AG04449 (cell line): ENCODE results near the gene BAHCC1.
A peak's percentile ranks its signal among the peaks of the same experiment; 100 is the strongest.

Source experiments
- CTCF ChIA-PET: fragments of 350-600 bp; formaldehyde crosslinking; extraction: SDS; loops from one replicate; lab custom pipeline; 2021; ENCODE audit warnings: antibody characterized with exemption; lab: Yijun Ruan, JAX
- POLR2A ChIA-PET: fragments of 400-600, 350-600 bp; formaldehyde crosslinking; extraction: SDS; loops from one replicate; lab custom pipeline; 2020; ENCODE audit warnings: antibody characterized with exemption, inconsistent platforms; lab: Yijun Ruan, JAX
- DNase-seq: peaks from one replicate; pipeline ENCODE4 v3.0.0-alpha.2; 2010; ENCODE audit warnings: low read depth, low spot score
- H3K4me3 ChIP-seq: 2 replicates; pipeline ENCODE4 v1.5.1; 2011; ENCODE audit warnings: low read depth, mild to moderate bottlenecking, control low read depth, low read length
- CTCF ChIP-seq: IDR thresholded peaks from one replicate; pipeline ENCODE4 v1.5.1; 2011; ENCODE audit warnings: mild to moderate bottlenecking, moderate library complexity, low read length, control low read depth, inconsistent platforms; ENCODE audit not compliant: insufficient read depth; ENCODE audit errors: missing control alignments

Gene BAHCC1

GRCh38 chr17:81391936-81392908, 3.0 kb upstream of the BAHCC1 start:
- POLR2A ChIA-PET, result interaction anchor here (0.9 to 1.3 kb wide), 4 partner anchors 9 to 63 kb away, joined by 3 to 5 read pairs (median 4); no protein-coding TSS in a partner anchor
- no peak for TF ChIP-seq CTCF
- CTCF ChIA-PET, result interaction anchor here (0.6 to 2.2 kb wide), 15 partner anchors 9 to 139 kb away, joined by 3 to 13 read pairs (median 3); no protein-coding TSS in a partner anchor
- no peak for DNase-seq
- peak overlapping the region; percentile 60 for H3K4me3 ChIP-seq

GRCh38 chr17:81392909-81393654, 2.2 kb upstream of the BAHCC1 start:
- CTCF ChIA-PET, result interaction anchor here (0.6 to 4.7 kb wide), 14 partner anchors 9 to 139 kb away, joined by 3 to 24 read pairs (median 3); no protein-coding TSS in a partner anchor

GRCh38 chr17:81393684-81394376, 1.4 kb upstream of the BAHCC1 start:
- TF ChIP-seq CTCF, result peak; percentile 6
- POLR2A ChIA-PET, result interaction anchor here (0.7 to 1.9 kb wide), 4 partner anchors 11 to 311 kb away, joined by 3 to 18 read pairs (median 3); no protein-coding TSS in a partner anchor
- peak overlapping the region; percentile 60 for H3K4me3 ChIP-seq
- CTCF ChIA-PET, result interaction anchor here (0.6 to 4.7 kb wide), 6 partner anchors 36 to 140 kb away, joined by 3 to 24 read pairs (median 5); no protein-coding TSS in a partner anchor
- DNase-seq, result peak; percentile 95

More at GRCh38 chr17:81392909-81393654, 2.2 kb upstream of the BAHCC1 start:
- TF ChIP-seq CTCF, result no peak
- H3K4me3 ChIP-seq, result peak overlapping the region; percentile 60
- no peak for DNase-seq
- POLR2A ChIA-PET, result interaction anchor here (0.7 to 1.0 kb wide), 3 partner anchors 28 to 312 kb away, joined by 3 read pairs; no protein-coding TSS in a partner anchor

- no peak for DNase-seq
- POLR2A ChIA-PET, result interaction anchor here (0.8 to 1.9 kb wide), 11 partner anchors 9 to 117 kb away, joined by 3 to 18 read pairs (median 5); partner anchors contain the start of gene SLC38A10
- CTCF ChIA-PET, result interaction anchor here (0.9 to 4.7 kb wide), 9 partner anchors 10 to 141 kb away, joined by 3 to 24 read pairs (median 5); partner anchors contain the start of gene SLC38A10
- H3K4me3 ChIP-seq, result peak overlapping the region; percentile 43
- no peak for TF ChIP-seq CTCF
Measured at GRCh38 chr17:81394377-81394920, 808 bp upstream of the BAHCC1 start.

GRCh38 chr17:81395600-81396277, 482 bp downstream of the BAHCC1 start:
- peak overlapping the region; percentile 69 for H3K4me3 ChIP-seq
- ChIA-PET CTCF (interaction anchor here (0.9 to 4.7 kb wide), 5 partner anchors 89 to 142 kb away, joined by 3 to 24 read pairs (median 7); partner anchors contain the start of gene SLC38A10), POLR2A (interaction anchor here (0.6 to 1.9 kb wide), 14 partner anchors 9 to 120 kb away, joined by 3 to 18 read pairs (median 4); no protein-coding TSS in a partner anchor)
- no peak for DNase-seq
- TF ChIP-seq CTCF, result no peak
